MG63 (cell line): Measurements from ENCODE around the gene PEX11B. TPM values are rescaled to one million over a fixed set of nuclear protein-coding genes. Genes with fewer than 3 reads are reported as not detected.
"Not testable (repeated sequence)": the region's sequence is repeated elsewhere in the genome, so short reads cannot be mapped to it uniquely, and the experiment has no call there.

Experiments used
- DNase-seq: peaks from one replicate; pipeline ENCODE4 v3.0.0-alpha.2; 2020
- H3K27me3 ChIP-seq: fragments of 250-450 bp; sonication (Bioruptor Pico); 2 replicates; pipeline ENCODE4 v1.5.1; 2020; ENCODE audit warnings: mild to moderate bottlenecking, moderate library complexity
- H3K36me3 ChIP-seq: fragments of 250-450 bp; sonication (Bioruptor Pico); 2 replicates; pipeline ENCODE4 v1.5.1; 2020; ENCODE audit warnings: mild to moderate bottlenecking, moderate library complexity
- H3K4me3 ChIP-seq: fragments of 250-450 bp; sonication (Bioruptor Pico); 2 replicates; pipeline ENCODE4 v1.5.1; 2020; ENCODE audit warnings: mild to moderate bottlenecking, moderate library complexity
- H3K9me3 ChIP-seq: fragments of 250-450 bp; sonication (Bioruptor Pico); 2 replicates; pipeline ENCODE4 v1.5.1; 2020; ENCODE audit warnings: mild to moderate bottlenecking, moderate library complexity
- total RNA-seq: library from RNA; depleted of rRNA; stranded (reverse); fragments of >200 nt; shearing (Covaris generic); gene quantifications from 2 replicates; pipeline ENCODE4 v1.2.3, GENCODE V29; 2014; ENCODE audit warnings: low replicate concordance

PEX11B gene
- total RNA-seq, 1 experiment from 2014 or later, result 20.6 TPM

- H3K4me3 ChIP-seq, result peak within 1 kb of the TSS; percentile 62
- H3K36me3 ChIP-seq, result peaks cover 4% of the 10 kb centered on the region; the same call in 1 of the 2 replicates
- peak; percentile 97 for DNase-seq
- H3K9me3 ChIP-seq, result no peaks in the 10 kb centered on the region
- no peaks in the 10 kb centered on the region for H3K27me3 ChIP-seq
Observed at GRCh38 chr1:145957443-145958319, 39.2 kb upstream of the PEX11B start, which contains the start of gene LIX1L. TSS of gene LIX1L (minus strand) at chr1:145958017. CDS start at chr1:145957927, 90 bp downstream.

GRCh38 chr1:145956781-145957442 is 38.4 kb upstream of the PEX11B start:
- H3K27me3 ChIP-seq, result no peaks in the 10 kb centered on the region
- H3K9me3 ChIP-seq, result no peaks in the 10 kb centered on the region
- peaks cover 4% of the 10 kb centered on the region; the same call in 1 of the 2 replicates for H3K36me3 ChIP-seq
- peak overlapping the region; percentile 62 for H3K4me3 ChIP-seq
- DNase-seq, result peak; percentile 45

GRCh38 chr1:145956361-145956760 is 37.8 kb upstream of the PEX11B start:
- Histone ChIP-seq H3K36me3 (peaks cover 4% of the 10 kb centered on the region; the same call in 1 of the 2 replicates), H3K9me3 (no peaks in the 10 kb centered on the region), H3K4me3 (peak overlapping the region; percentile 62), H3K27me3 (no peaks in the 10 kb centered on the region)
- no peak for DNase-seq

GRCh38 chr1:145955436-145955835 is 36.9 kb upstream of the PEX11B start:
- H3K9me3 ChIP-seq, result no peaks in the 10 kb centered on the region
- DNase-seq, result peak; percentile 16
- no peak overlapping the region for H3K4me3 ChIP-seq
- no peaks in the 10 kb centered on the region for H3K27me3 ChIP-seq
- peaks cover 4% of the 10 kb centered on the region; the same call in 1 of the 2 replicates for H3K36me3 ChIP-seq

GRCh38 chr1:145953861-145954260 is 35.3 kb upstream of the PEX11B start:
- Histone ChIP-seq H3K9me3 (no peaks in the 10 kb centered on the region), H3K36me3 (peaks cover 4% of the 10 kb centered on the region; the same call in 1 of the 2 replicates), H3K4me3 (no peak overlapping the region), H3K27me3 (no peaks in the 10 kb centered on the region)
- no peak for DNase-seq

- Histone ChIP-seq H3K4me3 (no peak overlapping the region), H3K9me3 (no peaks in the 10 kb centered on the region), H3K36me3 (peaks cover 4% of the 10 kb centered on the region; the same call in 1 of the 2 replicates), H3K27me3 (no peaks in the 10 kb centered on the region)
- no peak for DNase-seq
Observed at GRCh38 chr1:145952903-145953302, 34.4 kb upstream of the PEX11B start.

GRCh38 chr1:145951526-145951925 is 33.0 kb upstream of the PEX11B start:
- Histone ChIP-seq H3K36me3 (peaks cover 7% of the 10 kb centered on the region), H3K27me3 (no peaks in the 10 kb centered on the region), H3K9me3 (no peaks in the 10 kb centered on the region), H3K4me3 (no peak overlapping the region)
- DNase-seq, result no peak

GRCh38 chr1:145949219-145949618 is 30.7 kb upstream of the PEX11B start:
- DNase-seq, result no peak
- no peak overlapping the region for H3K4me3 ChIP-seq
- H3K36me3 ChIP-seq, result peaks cover 5% of the 10 kb centered on the region
- H3K9me3 ChIP-seq, result no peaks in the 10 kb centered on the region
- no peaks in the 10 kb centered on the region for H3K27me3 ChIP-seq

- DNase-seq, result no peak
- Histone ChIP-seq H3K36me3 (peaks cover 7% of the 10 kb centered on the region), H3K4me3 (no peak overlapping the region), H3K27me3 (no peaks in the 10 kb centered on the region), H3K9me3 (no peaks in the 10 kb centered on the region)
Observed at GRCh38 chr1:145947551-145947950, 29.0 kb upstream of the PEX11B start.

- DNase-seq, result no peak
- no peaks in the 10 kb centered on the region for H3K9me3 ChIP-seq
- peaks cover 13% of the 10 kb centered on the region for H3K36me3 ChIP-seq
- no peaks in the 10 kb centered on the region for H3K27me3 ChIP-seq
- no peak overlapping the region for H3K4me3 ChIP-seq
Observed at GRCh38 chr1:145946477-145946986, 28.0 kb upstream of the PEX11B start.

- H3K27me3 ChIP-seq, result no peaks in the 10 kb centered on the region
- H3K9me3 ChIP-seq, result no peaks in the 10 kb centered on the region
- H3K36me3 ChIP-seq, result peaks cover 17% of the 10 kb centered on the region
- H3K4me3 ChIP-seq, result no peak overlapping the region
- DNase-seq, result no peak
Observed at GRCh38 chr1:145944532-145944931, 26.0 kb upstream of the PEX11B start.

- no peaks in the 10 kb centered on the region for H3K9me3 ChIP-seq
- H3K4me3 ChIP-seq, result no peak overlapping the region
- H3K27me3 ChIP-seq, result no peaks in the 10 kb centered on the region
- DNase-seq, result no peak
- peaks cover 17% of the 10 kb centered on the region for H3K36me3 ChIP-seq
Observed at GRCh38 chr1:145942871-145943270, 24.4 kb upstream of the PEX11B start.

GRCh38 chr1:145942405-145942804 is 23.9 kb upstream of the PEX11B start:
- Histone ChIP-seq H3K9me3 (no peaks in the 10 kb centered on the region), H3K27me3 (no peaks in the 10 kb centered on the region), H3K4me3 (no peak overlapping the region), H3K36me3 (peaks cover 17% of the 10 kb centered on the region)
- DNase-seq, result no peak

GRCh38 chr1:145937436-145937835 is 18.9 kb upstream of the PEX11B start:
- Histone ChIP-seq H3K27me3 (no peaks in the 10 kb centered on the region), H3K36me3 (peaks cover 24% of the 10 kb centered on the region), H3K4me3 (no peak overlapping the region), H3K9me3 (no peaks in the 10 kb centered on the region)
- no peak for DNase-seq

GRCh38 chr1:145936247-145936646 is 17.7 kb upstream of the PEX11B start:
- DNase-seq, result no peak
- Histone ChIP-seq H3K27me3 (no peaks in the 10 kb centered on the region), H3K4me3 (no peak overlapping the region), H3K9me3 (no peaks in the 10 kb centered on the region), H3K36me3 (peaks cover 19% of the 10 kb centered on the region)

- H3K4me3 ChIP-seq, result no peak overlapping the region
- no peaks in the 10 kb centered on the region for H3K9me3 ChIP-seq
- H3K36me3 ChIP-seq, result peaks cover 19% of the 10 kb centered on the region
- no peaks in the 10 kb centered on the region for H3K27me3 ChIP-seq
- DNase-seq, result no peak
Observed at GRCh38 chr1:145935708-145936107, 17.2 kb upstream of the PEX11B start.

- peaks cover 21% of the 10 kb centered on the region for H3K36me3 ChIP-seq
- DNase-seq, H3K27me3 ChIP-seq, H3K4me3 ChIP-seq, H3K9me3 ChIP-seq: not testable (repeated sequence)
Observed at GRCh38 chr1:145932522-145933009, 14.0 kb upstream of the PEX11B start.
